Neural cell (in vitro differentiated cells): ENCODE results near the gene FOXL3.

ENCODE experiments used
- EP300 ChIP-seq: fragments of 450-650 bp; conservative IDR thresholded peaks from 2 replicates; pipeline ENCODE4 v1.6.1; 2014; ENCODE audit warnings: antibody characterized with exemption, mild to moderate bottlenecking, moderate library complexity; ENCODE audit not compliant: poor library complexity, severe bottlenecking
- EZH2 ChIP-seq: fragments of 200-600, 300-800 bp; shearing (Covaris generic), sonication (generic); IDR thresholded peaks from 2 replicates; pipeline ENCODE4 v1.6.1; 2014; ENCODE audit warnings: antibody characterized with exemption, low read length, borderline replicate concordance, mild to moderate bottlenecking; ENCODE audit not compliant: insufficient read depth, poor library complexity, severe bottlenecking
- POLR2AphosphoS5 ChIP-seq: IDR thresholded peaks from 2 replicates; pipeline ENCODE4 v1.6.1; 2012
- RAD21 ChIP-seq: fragments of 450-650 bp; conservative IDR thresholded peaks from 2 replicates; pipeline ENCODE4 v1.6.1; 2014; ENCODE audit warnings: antibody characterized with exemption, mild to moderate bottlenecking, moderate library complexity
- SMC3 ChIP-seq: fragments of 450-650 bp; conservative IDR thresholded peaks from 2 replicates; pipeline ENCODE4 v1.6.1; 2014; ENCODE audit warnings: antibody characterized with exemption, mild to moderate bottlenecking, moderate library complexity; ENCODE audit not compliant: poor library complexity
- TAF1 ChIP-seq: IDR thresholded peaks from 2 replicates; pipeline ENCODE4 v1.6.1; 2012; ENCODE audit warnings: low read depth
- TF ChIP-seq, protein P1 (sequence below): fragments of 450-650 bp; IDR thresholded peaks from 2 replicates; pipeline ENCODE4 v1.5.1; 2014; ENCODE audit warnings: antibody characterized with exemption, mild to moderate bottlenecking, moderate library complexity; ENCODE audit not compliant: poor library complexity, severe bottlenecking

DNA sequence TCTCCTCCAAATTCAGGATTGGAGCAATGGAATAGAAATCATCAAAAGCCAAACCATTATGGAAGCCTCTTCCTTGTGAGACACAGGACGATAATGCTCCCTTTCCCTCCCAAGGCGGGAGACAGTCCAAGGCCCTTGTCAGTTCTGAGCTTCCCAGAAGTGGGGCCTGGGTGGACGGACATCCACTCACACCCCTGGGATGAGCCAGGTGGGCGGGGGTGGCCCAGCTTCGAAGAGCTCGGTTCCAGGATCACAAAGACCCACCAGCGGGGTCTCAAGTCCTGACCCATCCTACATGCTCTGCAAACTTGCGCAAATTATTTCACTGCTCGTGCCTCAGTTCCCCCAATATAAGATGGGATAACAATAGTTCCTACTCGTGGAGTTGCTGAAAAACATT lies 10.1 kb upstream of the FOXL3 start:
- TF ChIP-seq, protein P1, sequence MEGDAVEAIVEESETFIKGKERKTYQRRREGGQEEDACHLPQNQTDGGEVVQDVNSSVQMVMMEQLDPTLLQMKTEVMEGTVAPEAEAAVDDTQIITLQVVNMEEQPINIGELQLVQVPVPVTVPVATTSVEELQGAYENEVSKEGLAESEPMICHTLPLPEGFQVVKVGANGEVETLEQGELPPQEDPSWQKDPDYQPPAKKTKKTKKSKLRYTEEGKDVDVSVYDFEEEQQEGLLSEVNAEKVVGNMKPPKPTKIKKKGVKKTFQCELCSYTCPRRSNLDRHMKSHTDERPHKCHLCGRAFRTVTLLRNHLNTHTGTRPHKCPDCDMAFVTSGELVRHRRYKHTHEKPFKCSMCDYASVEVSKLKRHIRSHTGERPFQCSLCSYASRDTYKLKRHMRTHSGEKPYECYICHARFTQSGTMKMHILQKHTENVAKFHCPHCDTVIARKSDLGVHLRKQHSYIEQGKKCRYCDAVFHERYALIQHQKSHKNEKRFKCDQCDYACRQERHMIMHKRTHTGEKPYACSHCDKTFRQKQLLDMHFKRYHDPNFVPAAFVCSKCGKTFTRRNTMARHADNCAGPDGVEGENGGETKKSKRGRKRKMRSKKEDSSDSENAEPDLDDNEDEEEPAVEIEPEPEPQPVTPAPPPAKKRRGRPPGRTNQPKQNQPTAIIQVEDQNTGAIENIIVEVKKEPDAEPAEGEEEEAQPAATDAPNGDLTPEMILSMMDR: no peak
- TF ChIP-seq POLR2AphosphoS5: no peak
- no peak for TF ChIP-seq SMC3
- TF ChIP-seq TAF1: no peak
- no peak for TF ChIP-seq EZH2
- no peak for TF ChIP-seq RAD21
- TF ChIP-seq EP300: no peak
